Neural crest cell (in vitro differentiated cells): ENCODE measurements around the gene DVL3. TPM values are rescaled to one million over a fixed set of nuclear protein-coding genes. Genes with fewer than 3 reads are reported as not detected.
A peak's percentile ranks its signal among the peaks of the same experiment; 100 is the strongest.

Experiments
- DNase-seq: peaks from one replicate; pipeline ENCODE4 v3.0.0; 2021; ENCODE audit warnings: low read depth, mixed read lengths, low spot score
- H3K27ac Mint-ChIP-seq: one replicate; pipeline ENCODE4 v1.8.0; 2021; ENCODE audit warnings: mild to moderate bottlenecking, mixed read lengths; ENCODE audit not compliant: unreplicated experiment
- H3K27me3 Mint-ChIP-seq: 2 replicates; pipeline ENCODE4 v1.8.0; 2021; ENCODE audit warnings: low read depth, mild to moderate bottlenecking, mixed read lengths
- H3K36me3 Mint-ChIP-seq: 2 replicates; pipeline ENCODE4 v1.8.0; 2021; ENCODE audit warnings: low read depth, mild to moderate bottlenecking, mixed read lengths
- H3K4me1 Mint-ChIP-seq: 2 replicates; pipeline ENCODE4 v1.8.0; 2021; ENCODE audit warnings: mixed read lengths
- H3K4me3 Mint-ChIP-seq: one replicate; pipeline ENCODE4 v1.8.0; 2021; ENCODE audit warnings: mild to moderate bottlenecking, mixed read lengths
- H3K9me3 Mint-ChIP-seq: 2 replicates; pipeline ENCODE4 v1.8.0; 2021; ENCODE audit warnings: mixed read lengths
- CTCF ChIP-seq: fragments of 200-600 bp; sonication (generic); conservative IDR thresholded peaks from 2 replicates; pipeline ENCODE4 v1.5.0; 2021; ENCODE audit warnings: antibody characterized with exemption, mild to moderate bottlenecking
- total RNA-seq: library from RNA; stranded (reverse); gene quantifications from 2 replicates; pipeline ENCODE4 v1.2.1, GENCODE V29; 2021

DVL3 gene
- total RNA-seq, 1 donor from 2014 or later = 93.8 TPM

- peaks cover 38% of the 10 kb centered on the region for H3K4me1 Mint-ChIP-seq
- no peaks in the 10 kb centered on the region for H3K36me3 Mint-ChIP-seq
- DNase-seq = no peak
- peak overlapping the region; percentile 94 for H3K4me3 Mint-ChIP-seq
- TF ChIP-seq CTCF = no peak
- no peaks in the 10 kb centered on the region for H3K9me3 Mint-ChIP-seq
- peak overlapping the region; percentile 78 for H3K27ac Mint-ChIP-seq
- peaks cover 5% of the 10 kb centered on the region for H3K27me3 Mint-ChIP-seq
Measured at GRCh38 chr3:184135911-184136260, 19.3 kb upstream of the DVL3 start.

GRCh38 chr3:184140436-184140835 lies 14.7 kb upstream of the DVL3 start:
- Mint-ChIP-seq H3K36me3 (no peaks in the 10 kb centered on the region), H3K9me3 (no peaks in the 10 kb centered on the region), H3K4me3 (no peak overlapping the region), H3K27ac (no peak overlapping the region), H3K27me3 (no peaks in the 10 kb centered on the region), H3K4me1 (peaks cover 17% of the 10 kb centered on the region)
- no peak for TF ChIP-seq CTCF
- DNase-seq = no peak

- Mint-ChIP-seq H3K4me1 (peaks cover under 1% of the 10 kb centered on the region), H3K27me3 (no peaks in the 10 kb centered on the region), H3K27ac (no peak overlapping the region), H3K9me3 (no peaks in the 10 kb centered on the region), H3K36me3 (no peaks in the 10 kb centered on the region), H3K4me3 (no peak overlapping the region)
- DNase-seq = no peak
- TF ChIP-seq CTCF = no peak
Measured at GRCh38 chr3:184142199-184142598, 13.0 kb upstream of the DVL3 start.

GRCh38 chr3:184143327-184143726 lies 11.8 kb upstream of the DVL3 start:
- DNase-seq = no peak
- H3K4me3 Mint-ChIP-seq = no peak overlapping the region
- H3K36me3 Mint-ChIP-seq = no peaks in the 10 kb centered on the region
- H3K4me1 Mint-ChIP-seq = no peaks in the 10 kb centered on the region
- H3K27ac Mint-ChIP-seq = no peak overlapping the region
- H3K9me3 Mint-ChIP-seq = no peaks in the 10 kb centered on the region
- no peak for TF ChIP-seq CTCF
- no peaks in the 10 kb centered on the region for H3K27me3 Mint-ChIP-seq

GRCh38 chr3:184144505-184144904 lies 10.7 kb upstream of the DVL3 start:
- Mint-ChIP-seq H3K27me3 (no peaks in the 10 kb centered on the region), H3K4me3 (no peak overlapping the region), H3K27ac (no peak overlapping the region), H3K4me1 (no peaks in the 10 kb centered on the region), H3K36me3 (no peaks in the 10 kb centered on the region), H3K9me3 (no peaks in the 10 kb centered on the region)
- no peak for TF ChIP-seq CTCF
- DNase-seq = no peak

- H3K27ac Mint-ChIP-seq = no peak overlapping the region
- peak; percentile 48 for TF ChIP-seq CTCF
Measured at GRCh38 chr3:184145111-184145524, 10.1 kb upstream of the DVL3 start.

More at GRCh38 chr3:184145111-184145524, 10.1 kb upstream of the DVL3 start:
- Mint-ChIP-seq H3K36me3 (no peaks in the 10 kb centered on the region), H3K4me3 (no peak overlapping the region), H3K27me3 (no peaks in the 10 kb centered on the region), H3K9me3 (no peaks in the 10 kb centered on the region), H3K4me1 (no peaks in the 10 kb centered on the region)
- DNase-seq = no peak
